PC-9 (cell line): Measurements from ENCODE around the gene CASR. TPM values are rescaled to one million over a fixed set of nuclear protein-coding genes. Genes with fewer than 3 reads are reported as not detected.

Experiments used
- BruUV-seq: library from RNA; stranded (reverse); fragments of 400-500 nt; replicated peaks from 2 replicates; lab custom pipeline; 2021; lab: Mats Ljungman, UMichigan
- CTCF ChIA-PET: fragments of 300-600 bp; sonication (Branson Sonifier 250); formaldehyde crosslinking; loops from one replicate; lab custom pipeline; 2022; ENCODE audit warnings: antibody characterized with exemption; lab: Charles Lee
- POLR2A ChIA-PET: fragments of 300-600 bp; sonication (Branson Sonifier 250); formaldehyde crosslinking; loops from one replicate; lab custom pipeline; 2022; ENCODE audit warnings: antibody characterized with exemption; ENCODE audit not compliant: unreplicated experiment; lab: Charles Lee
- DNase-seq, 2 experiments: peaks; one replicate each; pipeline versions ENCODE4 v3.0.0 to v3.0.0-alpha.2; 2015 to 2022; ENCODE audit warnings: mixed read lengths in 1 of 2
- H2AFZ ChIP-seq: fragments of 200-600 bp; sonication (generic); 2 replicates; pipeline ENCODE4 v1.8.1; 2017; ENCODE audit warnings: antibody characterized with exemption
- H3F3A ChIP-seq: fragments of 200-600 bp; sonication (generic); 2 replicates; pipeline ENCODE4 v1.8.1; 2017; ENCODE audit warnings: antibody characterized with exemption, mild to moderate bottlenecking, low read depth; ENCODE audit not compliant: insufficient read depth
- H3K27ac ChIP-seq: fragments of 200-600 bp; sonication (generic); 2 replicates; pipeline ENCODE4 v1.6.1; 2016; ENCODE audit warnings: mixed run types
- H3K27me3 ChIP-seq: fragments of 200-600 bp; sonication (generic); 2 replicates; pipeline ENCODE4 v1.6.1; 2016; ENCODE audit warnings: low read depth, mixed run types; ENCODE audit not compliant: insufficient read depth
- H3K36me3 ChIP-seq: fragments of 200-600 bp; sonication (generic); 2 replicates; pipeline ENCODE4 v1.6.1; 2016; ENCODE audit warnings: low read depth, mixed run types
- H3K4me1 ChIP-seq: fragments of 200-600 bp; sonication (generic); replicated peaks from 2 replicates; pipeline ENCODE4 v1.6.1; 2016; ENCODE audit warnings: mixed run types; ENCODE audit not compliant: insufficient read depth
- H3K4me2 ChIP-seq: fragments of 200-600 bp; sonication (generic); 2 replicates; pipeline ENCODE4 v1.6.1; 2017; ENCODE audit warnings: mixed run types
- H3K4me3 ChIP-seq: fragments of 200-600 bp; sonication (generic); 2 replicates; pipeline ENCODE4 v1.6.1; 2016; ENCODE audit warnings: mixed run types
- H3K79me2 ChIP-seq: fragments of 200-600 bp; sonication (generic); 2 replicates; pipeline ENCODE4 v1.6.1; 2017; ENCODE audit warnings: low read depth, mixed run types
- H3K9me2 ChIP-seq: fragments of 200-600 bp; sonication (generic); 2 replicates; pipeline ENCODE4 v1.8.1; 2017; ENCODE audit warnings: mild to moderate bottlenecking; ENCODE audit not compliant: insufficient read depth
- H3K9me3 ChIP-seq: fragments of 200-600 bp; sonication (generic); 2 replicates; pipeline ENCODE4 v1.8.1; 2016; ENCODE audit warnings: low read depth; ENCODE audit not compliant: insufficient read depth
- H4K20me1 ChIP-seq: fragments of 200-600 bp; sonication (generic); 2 replicates; pipeline ENCODE4 v1.8.1; 2017; ENCODE audit not compliant: insufficient read depth
- EZH2 ChIP-seq: fragments of 200-600 bp; sonication (generic); IDR thresholded peaks from 2 replicates; pipeline ENCODE4 v1.8.0; 2017; ENCODE audit warnings: antibody characterized with exemption, low read depth
- intact Hi-C: fragments of 100-400 bp; cut with micrococcal nuclease; formaldehyde crosslinking; loops from one replicate; pipeline ENCODE4 v1.10.0; 2022; ENCODE audit not compliant: unreplicated experiment
- total RNA-seq: library from RNA; stranded (reverse); gene quantifications from 2 replicates; pipeline ENCODE4 v1.2.3, GENCODE V29; 2021
- TF ChIP-seq, protein P1 (sequence below): fragments of 200-600 bp; sonication (generic); conservative IDR thresholded peaks from 2 replicates; pipeline ENCODE4 v1.6.1; 2017; ENCODE audit warnings: mixed run types, antibody characterized with exemption, mild to moderate bottlenecking, moderate library complexity

Gene CASR
- total RNA-seq, 1 experiment from 2014 or later, result not detected

DNA sequence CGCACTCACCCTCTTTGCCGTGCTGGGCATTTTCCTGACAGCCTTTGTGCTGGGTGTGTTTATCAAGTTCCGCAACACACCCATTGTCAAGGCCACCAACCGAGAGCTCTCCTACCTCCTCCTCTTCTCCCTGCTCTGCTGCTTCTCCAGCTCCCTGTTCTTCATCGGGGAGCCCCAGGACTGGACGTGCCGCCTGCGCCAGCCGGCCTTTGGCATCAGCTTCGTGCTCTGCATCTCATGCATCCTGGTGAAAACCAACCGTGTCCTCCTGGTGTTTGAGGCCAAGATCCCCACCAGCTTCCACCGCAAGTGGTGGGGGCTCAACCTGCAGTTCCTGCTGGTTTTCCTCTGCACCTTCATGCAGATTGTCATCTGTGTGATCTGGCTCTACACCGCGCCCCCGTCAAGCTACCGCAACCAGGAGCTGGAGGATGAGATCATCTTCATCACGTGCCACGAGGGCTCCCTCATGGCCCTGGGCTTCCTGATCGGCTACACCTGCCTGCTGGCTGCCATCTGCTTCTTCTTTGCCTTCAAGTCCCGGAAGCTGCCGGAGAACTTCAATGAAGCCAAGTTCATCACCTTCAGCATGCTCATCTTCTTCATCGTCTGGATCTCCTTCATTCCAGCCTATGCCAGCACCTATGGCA is 100.5 kb downstream of the CASR start:
- no peak overlapping the region for H3K4me2 ChIP-seq
- no peak for DNase-seq
- no TSS peak for BruUV-seq
- no peaks in the 10 kb centered on the region for H3K9me3 ChIP-seq
- TF ChIP-seq, protein P1, sequence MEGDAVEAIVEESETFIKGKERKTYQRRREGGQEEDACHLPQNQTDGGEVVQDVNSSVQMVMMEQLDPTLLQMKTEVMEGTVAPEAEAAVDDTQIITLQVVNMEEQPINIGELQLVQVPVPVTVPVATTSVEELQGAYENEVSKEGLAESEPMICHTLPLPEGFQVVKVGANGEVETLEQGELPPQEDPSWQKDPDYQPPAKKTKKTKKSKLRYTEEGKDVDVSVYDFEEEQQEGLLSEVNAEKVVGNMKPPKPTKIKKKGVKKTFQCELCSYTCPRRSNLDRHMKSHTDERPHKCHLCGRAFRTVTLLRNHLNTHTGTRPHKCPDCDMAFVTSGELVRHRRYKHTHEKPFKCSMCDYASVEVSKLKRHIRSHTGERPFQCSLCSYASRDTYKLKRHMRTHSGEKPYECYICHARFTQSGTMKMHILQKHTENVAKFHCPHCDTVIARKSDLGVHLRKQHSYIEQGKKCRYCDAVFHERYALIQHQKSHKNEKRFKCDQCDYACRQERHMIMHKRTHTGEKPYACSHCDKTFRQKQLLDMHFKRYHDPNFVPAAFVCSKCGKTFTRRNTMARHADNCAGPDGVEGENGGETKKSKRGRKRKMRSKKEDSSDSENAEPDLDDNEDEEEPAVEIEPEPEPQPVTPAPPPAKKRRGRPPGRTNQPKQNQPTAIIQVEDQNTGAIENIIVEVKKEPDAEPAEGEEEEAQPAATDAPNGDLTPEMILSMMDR, result no peak
- no peak for TF ChIP-seq EZH2
- no peaks in the 10 kb centered on the region for H3K79me2 ChIP-seq
- H3K36me3 ChIP-seq, result no peaks in the 10 kb centered on the region
- no peaks in the 10 kb centered on the region for H3K9me2 ChIP-seq
- peaks cover 8% of the 10 kb centered on the region; the same call in 1 of the 2 replicates for H3K27me3 ChIP-seq
- ChIA-PET CTCF (no interaction called here), POLR2A (no interaction called here)
- no peak overlapping the region for H3K27ac ChIP-seq
- H3F3A ChIP-seq, result no peaks in the 10 kb centered on the region
- no peaks in the 10 kb centered on the region for H3K4me1 ChIP-seq
- intact Hi-C loops, result no loop called here
- H2AFZ ChIP-seq, result no peak overlapping the region
- H3K4me3 ChIP-seq, result no peak overlapping the region
- no peaks in the 10 kb centered on the region for H4K20me1 ChIP-seq

DNA sequence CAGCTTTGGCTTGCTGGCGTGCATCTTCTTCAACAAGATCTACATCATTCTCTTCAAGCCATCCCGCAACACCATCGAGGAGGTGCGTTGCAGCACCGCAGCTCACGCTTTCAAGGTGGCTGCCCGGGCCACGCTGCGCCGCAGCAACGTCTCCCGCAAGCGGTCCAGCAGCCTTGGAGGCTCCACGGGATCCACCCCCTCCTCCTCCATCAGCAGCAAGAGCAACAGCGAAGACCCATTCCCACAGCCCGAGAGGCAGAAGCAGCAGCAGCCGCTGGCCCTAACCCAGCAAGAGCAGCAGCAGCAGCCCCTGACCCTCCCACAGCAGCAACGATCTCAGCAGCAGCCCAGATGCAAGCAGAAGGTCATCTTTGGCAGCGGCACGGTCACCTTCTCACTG is 101.0 kb downstream of the CASR start:
- POLR2A ChIA-PET, result no interaction called here
- no peaks in the 10 kb centered on the region for H3K9me2 ChIP-seq
- CTCF ChIA-PET, result no interaction called here
- intact Hi-C loops, result no loop called here
- no peak overlapping the region for H2AFZ ChIP-seq
- H3K4me3 ChIP-seq, result no peak overlapping the region
- no peaks in the 10 kb centered on the region for H3K79me2 ChIP-seq
- no peak overlapping the region for H3K4me2 ChIP-seq
- H3K4me1 ChIP-seq, result no peaks in the 10 kb centered on the region
- H3K36me3 ChIP-seq, result no peaks in the 10 kb centered on the region
- H3K27me3 ChIP-seq, result peaks cover 8% of the 10 kb centered on the region; the same call in 1 of the 2 replicates
- H3K9me3 ChIP-seq, result no peaks in the 10 kb centered on the region
- H4K20me1 ChIP-seq, result no peaks in the 10 kb centered on the region
- H3F3A ChIP-seq, result no peaks in the 10 kb centered on the region
- no TSS peak for BruUV-seq
- no peak for DNase-seq
- TF ChIP-seq, protein P1, result no peak
- no peak for TF ChIP-seq EZH2
- no peak overlapping the region for H3K27ac ChIP-seq

- Histone ChIP-seq H3K4me2 (no peak overlapping the region), H3K27me3 (no peaks in the 10 kb centered on the region), H3K9me2 (no peaks in the 10 kb centered on the region), H3K27ac (no peak overlapping the region), H3K36me3 (no peaks in the 10 kb centered on the region), H3K9me3 (no peaks in the 10 kb centered on the region), H3K79me2 (no peaks in the 10 kb centered on the region), H3F3A (no peaks in the 10 kb centered on the region), H2AFZ (no peak overlapping the region), H4K20me1 (no peaks in the 10 kb centered on the region), H3K4me3 (no peak overlapping the region), H3K4me1 (0 out of 2 replicates have a peak, but pooled peaks cover 7% of the 10 kb centered on the region)
- TF ChIP-seq, protein P1, result no peak
- no peak for TF ChIP-seq EZH2
- ChIA-PET CTCF (no interaction called here), POLR2A (no interaction called here)
- no TSS peak for BruUV-seq
- intact Hi-C loops, result no loop called here
- DNase-seq, result no peak
These were observed 110.9 kb downstream of the CASR start for GRCh38 chr3:122294359-122294758.
